ENCODE results near the gene ATE1. TPM values are rescaled to one million over a fixed set of nuclear protein-coding genes. Genes with fewer than 3 reads are reported as not detected.

Gene ATE1
- total RNA-seq, 1 experiment from 2014 or later, result 40.4 TPM

DNA sequence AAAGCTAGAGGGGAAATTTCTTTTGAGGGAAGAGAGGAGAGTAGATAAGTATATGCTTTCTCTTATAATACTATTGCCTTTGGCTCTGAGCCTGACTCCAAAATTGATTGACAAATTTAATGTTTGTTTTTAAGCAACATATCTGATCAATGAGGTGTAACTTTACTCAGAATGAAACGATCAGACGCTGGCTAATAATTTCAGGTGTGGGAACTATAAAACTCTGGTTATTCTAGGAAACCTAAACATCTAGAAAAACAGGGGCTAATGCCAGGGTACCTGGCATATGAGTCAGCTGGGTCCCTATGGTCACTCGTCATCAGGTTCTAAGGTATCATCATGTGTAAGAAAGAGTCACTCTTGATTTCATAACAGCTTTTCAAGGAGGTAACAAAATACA is 139.7 kb downstream of the ATE1 start:
- BruUV-seq (replicated peaks), result no TSS peak
- intact Hi-C loops (cut with micrococcal nuclease), result no loop called here
- no peak for TF ChIP-seq CTCF (IDR thresholded peaks at IDR 0.05; ENCODE audit: unreplicated experiment)
- Mint-ChIP-seq H3K27ac (ENCODE audit: low read depth, unreplicated experiment) (no peak overlapping the region), H3K27me3 (ENCODE audit: insufficient read depth, unreplicated experiment) (no peaks in the 10 kb centered on the region), H3K4me3 (ENCODE audit: unreplicated experiment) (no peak overlapping the region), H3K9me3 (ENCODE audit: unreplicated experiment) (no peaks in the 10 kb centered on the region), H3K36me3 (ENCODE audit: insufficient read depth, unreplicated experiment) (no peaks in the 10 kb centered on the region), H3K4me1 (ENCODE audit: insufficient read depth, unreplicated experiment) (peaks cover 19% of the 10 kb centered on the region)
- DNase-seq (ENCODE audit: unreplicated experiment), result no peak
- ChIA-PET CTCF (interaction anchor here (0.6 kb wide), 1 partner anchor 64 kb away, joined by 3 read pairs; no protein-coding TSS in a partner anchor), POLR2A (no interaction called here)

GRCh38 chr10:121787169-121787568 is 140.7 kb downstream of the ATE1 start:
- Mint-ChIP-seq H3K4me3 (ENCODE audit: unreplicated experiment) (no peak overlapping the region), H3K36me3 (ENCODE audit: insufficient read depth, unreplicated experiment) (no peaks in the 10 kb centered on the region), H3K27me3 (ENCODE audit: insufficient read depth, unreplicated experiment) (no peaks in the 10 kb centered on the region), H3K27ac (ENCODE audit: low read depth, unreplicated experiment) (no peak overlapping the region), H3K9me3 (ENCODE audit: unreplicated experiment) (no peaks in the 10 kb centered on the region), H3K4me1 (ENCODE audit: insufficient read depth, unreplicated experiment) (peaks cover 17% of the 10 kb centered on the region)
- CTCF ChIA-PET, result no interaction called here
- intact Hi-C loops (cut with micrococcal nuclease), result no loop called here
- DNase-seq (ENCODE audit: unreplicated experiment), result no peak
- POLR2A ChIA-PET, result no interaction called here
- no peak for TF ChIP-seq CTCF (IDR thresholded peaks at IDR 0.05; ENCODE audit: unreplicated experiment)
- no TSS peak for BruUV-seq (replicated peaks)

- no peak overlapping the region for H3K4me3 Mint-ChIP-seq (ENCODE audit: unreplicated experiment)
- ChIA-PET CTCF (interaction anchor here (0.6 kb wide), 1 partner anchor 103 kb away, joined by 3 read pairs; no protein-coding TSS in a partner anchor), POLR2A (no interaction called here)
- no peaks in the 10 kb centered on the region for H3K9me3 Mint-ChIP-seq (ENCODE audit: unreplicated experiment)
- no peak overlapping the region for H3K27ac Mint-ChIP-seq (ENCODE audit: low read depth, unreplicated experiment)
- intact Hi-C loops (cut with micrococcal nuclease), result no loop called here
- TF ChIP-seq CTCF (IDR thresholded peaks at IDR 0.05; ENCODE audit: unreplicated experiment), result no peak
- no peaks in the 10 kb centered on the region for H3K36me3 Mint-ChIP-seq (ENCODE audit: insufficient read depth, unreplicated experiment)
- BruUV-seq (replicated peaks), result no TSS peak
- H3K27me3 Mint-ChIP-seq (ENCODE audit: insufficient read depth, unreplicated experiment), result no peaks in the 10 kb centered on the region
- no peak for DNase-seq (ENCODE audit: unreplicated experiment)
- H3K4me1 Mint-ChIP-seq (ENCODE audit: insufficient read depth, unreplicated experiment), result peaks cover 11% of the 10 kb centered on the region
Measured at GRCh38 chr10:121783782-121784372, 144.0 kb downstream of the ATE1 start.

DNA sequence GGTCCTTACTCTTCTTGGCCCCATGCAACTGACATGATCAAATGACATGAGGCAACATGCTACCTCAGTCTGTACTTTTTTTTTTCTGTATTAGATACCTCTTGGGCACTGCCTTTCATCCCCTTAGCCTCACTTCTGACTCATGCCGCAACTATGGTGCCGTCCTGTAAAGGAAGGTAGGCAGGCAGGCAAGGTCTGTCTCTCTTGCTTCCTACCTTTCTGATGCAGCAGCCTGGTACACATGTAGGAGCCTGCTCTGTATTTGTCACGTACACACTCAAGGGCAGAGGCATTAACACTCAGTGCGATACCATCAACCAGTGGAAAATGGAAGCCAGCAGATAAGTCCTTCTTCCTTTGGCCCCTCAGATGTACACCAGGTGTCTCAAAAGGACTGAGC is 146.7 kb downstream of the ATE1 start:
- peak; percentile 47 for DNase-seq (ENCODE audit: unreplicated experiment)
- Mint-ChIP-seq H3K27me3 (ENCODE audit: insufficient read depth, unreplicated experiment) (no peaks in the 10 kb centered on the region), H3K9me3 (ENCODE audit: unreplicated experiment) (no peaks in the 10 kb centered on the region), H3K4me1 (ENCODE audit: insufficient read depth, unreplicated experiment) (no peaks in the 10 kb centered on the region), H3K4me3 (ENCODE audit: unreplicated experiment) (no peak overlapping the region), H3K27ac (ENCODE audit: low read depth, unreplicated experiment) (no peak overlapping the region), H3K36me3 (ENCODE audit: insufficient read depth, unreplicated experiment) (no peaks in the 10 kb centered on the region)
- CTCF ChIA-PET, result no interaction called here
- intact Hi-C loops (cut with micrococcal nuclease), result no loop called here
- BruUV-seq (replicated peaks), result no TSS peak
- TF ChIP-seq CTCF (IDR thresholded peaks at IDR 0.05; ENCODE audit: unreplicated experiment), result no peak
- POLR2A ChIA-PET, result no interaction called here
